Gastroesophageal sphincter (tissue), 4 donors: ENCODE results near the gene ADAM12. TPM values are rescaled to one million over a fixed set of nuclear protein-coding genes. Genes with fewer than 3 reads are reported as not detected.

Source experiments
- ATAC-seq: fragments of 150-250 bp; one replicate; pipeline ENCODE4 v1.9.1; 2016; ENCODE audit warnings: mild to moderate bottlenecking, moderate library complexity
- H3K27ac ChIP-seq, 4 donors: fragments of 200-600 bp; sonication (generic) in 3 of 4; 1 replicate in 3 of 4; 2 replicates in 1 of 4; pipeline ENCODE4 v1.5.1; 2016 to 2019
- H3K27me3 ChIP-seq: fragments of 200-600 bp; sonication (generic); one replicate; pipeline ENCODE4 v1.5.1; 2019
- H3K36me3 ChIP-seq, 2 donors: fragments of 200-600 bp; sonication (generic); one replicate each; pipeline ENCODE4 v1.5.1; 2019; ENCODE audit warnings: control low read depth in 1 of 2
- H3K4me1 ChIP-seq, 3 donors: fragments of 200-600 bp; sonication (generic); 1 replicate in 2 of 3; 2 replicates in 1 of 3; pipeline ENCODE4 v1.5.1; 2016 to 2019; ENCODE audit warnings: control low read depth in 2 of 3
- H3K4me3 ChIP-seq, 2 donors: fragments of 200-600 bp; sonication (generic); one replicate each; pipeline ENCODE4 v1.5.1; 2019; ENCODE audit warnings: mild to moderate bottlenecking in 1 of 2, moderate library complexity in 1 of 2
- H3K9me3 ChIP-seq, 3 donors: fragments of 200-600 bp; sonication (generic); one replicate each; pipeline ENCODE4 v1.5.1; 2017 to 2019; ENCODE audit warnings: control low read depth in 2 of 3
- EP300 ChIP-seq: sonication (generic); formaldehyde crosslinking; IDR thresholded peaks from one replicate; pipeline ENCODE4 v1.6.1; 2017; ENCODE audit warnings: antibody characterized with exemption, mild to moderate bottlenecking
- POLR2A ChIP-seq, 2 donors: fragments of 450-650 bp; IDR thresholded peaks; one replicate each; pipeline ENCODE4 v1.6.1; 2017; ENCODE audit warnings: antibody characterized with exemption in 2 of 2, mild to moderate bottlenecking in 2 of 2, moderate library complexity in 1 of 2
- POLR2AphosphoS5 ChIP-seq: sonication (generic); formaldehyde crosslinking; IDR thresholded peaks from one replicate; pipeline ENCODE4 v1.6.1; 2017; ENCODE audit warnings: antibody characterized with exemption
- WGBS, 2 donors: methylation state at CpG; one replicate each; pipeline ENCODE4 v1.1.5; 2018; ENCODE audit warnings: low coverage in 1 of 2; 5-methylcytosine and 5-hydroxymethylcytosine counted together
- small RNA-seq, 4 donors: library from RNA; depleted of rRNA; stranded (forward); fragments of <200 nt; gene quantifications; one replicate each; pipeline ENCODE3, GENCODE V24; 2016
- total RNA-seq, 4 donors: library from RNA; depleted of rRNA; stranded (reverse); fragments of >200 nt; gene quantifications; one replicate each; pipeline ENCODE4 v1.1.0, GENCODE V29; 2016
- TF ChIP-seq, protein P1 (sequence below), 4 experiments: fragments of 200-600 bp in 2 of 4; fragments of 450-650 bp in 2 of 4; sonication (generic) in 1 of 4; IDR thresholded peaks; one replicate each; pipeline ENCODE4 v1.5.1; 2017 to 2019; ENCODE audit warnings: antibody characterized with exemption in 4 of 4, mild to moderate bottlenecking in 2 of 4, moderate library complexity in 2 of 4

The ADAM12 gene
- total RNA-seq, 4 donors from 2014 or later, result 0.27 to 1.2 (median 0.89) TPM

DNA sequence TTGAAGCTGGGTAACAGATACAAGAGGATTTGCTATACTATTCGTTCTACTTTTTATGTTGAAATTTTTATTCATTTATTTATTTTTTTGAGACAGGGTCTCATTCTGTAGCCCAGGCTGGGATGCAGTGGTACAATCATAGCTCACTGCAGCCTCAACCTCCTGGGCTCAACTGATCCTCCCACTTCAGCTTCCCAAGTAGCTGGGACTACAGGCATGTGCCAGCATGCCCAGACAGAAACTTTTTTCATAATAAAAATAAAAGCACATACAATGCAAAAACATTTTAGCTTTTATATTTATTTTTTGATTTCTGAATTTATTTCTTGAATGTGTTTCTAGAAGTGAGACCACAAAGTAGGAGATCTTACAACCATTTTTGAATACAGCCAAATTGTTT, 420.7 kb downstream of the ADAM12 start:
- H3K9me3 ChIP-seq, result no peaks in the 10 kb centered on the region
- WGBS, 2 donors, result 85 to 88% methylated on average over 1 of the region's 1 CpG
- TF ChIP-seq POLR2A (IDR thresholded peaks at IDR 0.05) (no peak), EP300 (no peak), POLR2AphosphoS5 (no peak)
- TF ChIP-seq, protein P1, sequence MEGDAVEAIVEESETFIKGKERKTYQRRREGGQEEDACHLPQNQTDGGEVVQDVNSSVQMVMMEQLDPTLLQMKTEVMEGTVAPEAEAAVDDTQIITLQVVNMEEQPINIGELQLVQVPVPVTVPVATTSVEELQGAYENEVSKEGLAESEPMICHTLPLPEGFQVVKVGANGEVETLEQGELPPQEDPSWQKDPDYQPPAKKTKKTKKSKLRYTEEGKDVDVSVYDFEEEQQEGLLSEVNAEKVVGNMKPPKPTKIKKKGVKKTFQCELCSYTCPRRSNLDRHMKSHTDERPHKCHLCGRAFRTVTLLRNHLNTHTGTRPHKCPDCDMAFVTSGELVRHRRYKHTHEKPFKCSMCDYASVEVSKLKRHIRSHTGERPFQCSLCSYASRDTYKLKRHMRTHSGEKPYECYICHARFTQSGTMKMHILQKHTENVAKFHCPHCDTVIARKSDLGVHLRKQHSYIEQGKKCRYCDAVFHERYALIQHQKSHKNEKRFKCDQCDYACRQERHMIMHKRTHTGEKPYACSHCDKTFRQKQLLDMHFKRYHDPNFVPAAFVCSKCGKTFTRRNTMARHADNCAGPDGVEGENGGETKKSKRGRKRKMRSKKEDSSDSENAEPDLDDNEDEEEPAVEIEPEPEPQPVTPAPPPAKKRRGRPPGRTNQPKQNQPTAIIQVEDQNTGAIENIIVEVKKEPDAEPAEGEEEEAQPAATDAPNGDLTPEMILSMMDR (IDR thresholded peaks at IDR 0.05), result no peak
- no peaks in the 10 kb centered on the region for H3K4me1 ChIP-seq
- no peak overlapping the region for H3K27ac ChIP-seq
- no peak for ATAC-seq
- no peak overlapping the region for H3K4me3 ChIP-seq
- no peaks in the 10 kb centered on the region for H3K36me3 ChIP-seq
- H3K27me3 ChIP-seq, result no peaks in the 10 kb centered on the region

DNA sequence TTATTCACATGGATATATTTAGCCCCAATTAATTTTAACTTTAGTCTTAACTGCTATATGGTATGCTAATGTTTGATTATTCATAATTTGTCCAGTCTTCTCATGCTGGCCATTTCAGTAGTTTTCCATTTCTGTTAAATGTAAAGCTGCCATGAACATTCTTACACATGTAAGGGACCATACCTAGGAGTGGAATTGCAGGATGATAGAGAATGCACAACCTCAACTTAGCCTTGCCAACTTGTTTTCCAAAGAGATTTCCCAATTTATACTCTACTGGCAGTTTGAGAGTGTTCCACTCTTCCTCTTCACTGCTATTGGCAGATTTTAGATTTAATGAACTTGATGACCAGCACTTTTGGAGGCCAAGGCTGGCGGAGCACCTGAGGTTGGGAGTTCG, 423.7 kb downstream of the ADAM12 start:
- no peaks in the 10 kb centered on the region for H3K27me3 ChIP-seq
- H3K4me3 ChIP-seq, result no peak overlapping the region
- H3K9me3 ChIP-seq, result peaks cover 0 to 27% (median 0%) of the 10 kb centered on the region in 3 donors
- no peak for ATAC-seq
- no peaks in the 10 kb centered on the region for H3K36me3 ChIP-seq
- TF ChIP-seq, protein P1 (IDR thresholded peaks at IDR 0.05), result no peak
- TF ChIP-seq EP300 (no peak), POLR2A (IDR thresholded peaks at IDR 0.05) (no peak), POLR2AphosphoS5 (no peak)
- WGBS, 2 donors, result 100% methylated on average over 2 of the region's 2 CpGs; no CpG with 5 or more reads in 1 of the 2 donors
- no peak overlapping the region for H3K27ac ChIP-seq
- H3K4me1 ChIP-seq, result no peaks in the 10 kb centered on the region

Small RNA genes lying within 50 kb of the gene (small RNA-seq; reads per million reads assigned to genes)
- gene RNA5SP328, result 0 reads per million in 4 donors
